Spleen (tissue), 7 donors: ENCODE measurements around the gene CEP97.

ENCODE experiments used
- POLR2A ChIP-seq, 3 donors: fragments of 450-650 bp; IDR thresholded peaks; one replicate each; pipeline ENCODE4 v1.5.1; 2017; ENCODE audit warnings: antibody characterized with exemption in 3 of 3, mild to moderate bottlenecking in 1 of 3
- TF ChIP-seq, protein P1 (sequence below), 11 experiments: fragments of 200-600 bp in 7 of 11; fragments of 450-650 bp in 4 of 11; sonication (generic) in 4 of 11; IDR thresholded peaks in 8 of 11; conservative IDR thresholded peaks in 3 of 11; 1 replicate in 7 of 11; 2 replicates in 4 of 11; pipeline versions ENCODE4 v1.4.0 to v1.8.0; 2016 to 2021; ENCODE audit warnings: antibody characterized with exemption in 11 of 11, inconsistent platforms in 4 of 11, mild to moderate bottlenecking in 1 of 11
- donor health status: DM: no; HTN: no; CAD: no; lungs with moderate emphysema.
- donor health status: DM: no; HTN: no; CAD: no.
- donor health status: DM: no; HTN: no; CAD: no.

DNA sequence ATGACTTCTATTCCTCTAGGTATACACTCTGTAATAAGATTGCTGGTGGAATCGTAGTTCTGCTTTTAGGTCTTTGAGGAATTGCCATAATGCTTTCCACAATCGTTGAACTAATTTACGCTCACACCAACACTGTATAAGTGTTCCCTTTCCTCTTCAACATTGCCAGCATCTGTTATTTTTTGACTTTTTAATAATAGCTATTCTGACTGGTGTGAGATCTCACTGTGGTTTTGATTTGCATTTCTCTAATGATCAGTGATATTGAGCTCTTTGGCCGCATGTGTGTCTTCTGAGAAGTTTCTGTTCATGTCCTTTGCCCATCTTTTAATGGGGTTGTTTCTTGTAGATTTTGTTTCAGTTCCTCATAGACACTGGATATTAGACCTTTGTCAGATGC lies 67.4 kb downstream of the CEP97 start:
- no peak for TF ChIP-seq POLR2A (IDR thresholded peaks at IDR 0.05)
- TF ChIP-seq, protein P1, sequence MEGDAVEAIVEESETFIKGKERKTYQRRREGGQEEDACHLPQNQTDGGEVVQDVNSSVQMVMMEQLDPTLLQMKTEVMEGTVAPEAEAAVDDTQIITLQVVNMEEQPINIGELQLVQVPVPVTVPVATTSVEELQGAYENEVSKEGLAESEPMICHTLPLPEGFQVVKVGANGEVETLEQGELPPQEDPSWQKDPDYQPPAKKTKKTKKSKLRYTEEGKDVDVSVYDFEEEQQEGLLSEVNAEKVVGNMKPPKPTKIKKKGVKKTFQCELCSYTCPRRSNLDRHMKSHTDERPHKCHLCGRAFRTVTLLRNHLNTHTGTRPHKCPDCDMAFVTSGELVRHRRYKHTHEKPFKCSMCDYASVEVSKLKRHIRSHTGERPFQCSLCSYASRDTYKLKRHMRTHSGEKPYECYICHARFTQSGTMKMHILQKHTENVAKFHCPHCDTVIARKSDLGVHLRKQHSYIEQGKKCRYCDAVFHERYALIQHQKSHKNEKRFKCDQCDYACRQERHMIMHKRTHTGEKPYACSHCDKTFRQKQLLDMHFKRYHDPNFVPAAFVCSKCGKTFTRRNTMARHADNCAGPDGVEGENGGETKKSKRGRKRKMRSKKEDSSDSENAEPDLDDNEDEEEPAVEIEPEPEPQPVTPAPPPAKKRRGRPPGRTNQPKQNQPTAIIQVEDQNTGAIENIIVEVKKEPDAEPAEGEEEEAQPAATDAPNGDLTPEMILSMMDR (IDR thresholded peaks at IDR 0.05 in 8 of 11, conservative IDR thresholded peaks at IDR 0.05 in 3 of 11): no peak
